Measurements from ENCODE around the gene NBL1.

DNA sequence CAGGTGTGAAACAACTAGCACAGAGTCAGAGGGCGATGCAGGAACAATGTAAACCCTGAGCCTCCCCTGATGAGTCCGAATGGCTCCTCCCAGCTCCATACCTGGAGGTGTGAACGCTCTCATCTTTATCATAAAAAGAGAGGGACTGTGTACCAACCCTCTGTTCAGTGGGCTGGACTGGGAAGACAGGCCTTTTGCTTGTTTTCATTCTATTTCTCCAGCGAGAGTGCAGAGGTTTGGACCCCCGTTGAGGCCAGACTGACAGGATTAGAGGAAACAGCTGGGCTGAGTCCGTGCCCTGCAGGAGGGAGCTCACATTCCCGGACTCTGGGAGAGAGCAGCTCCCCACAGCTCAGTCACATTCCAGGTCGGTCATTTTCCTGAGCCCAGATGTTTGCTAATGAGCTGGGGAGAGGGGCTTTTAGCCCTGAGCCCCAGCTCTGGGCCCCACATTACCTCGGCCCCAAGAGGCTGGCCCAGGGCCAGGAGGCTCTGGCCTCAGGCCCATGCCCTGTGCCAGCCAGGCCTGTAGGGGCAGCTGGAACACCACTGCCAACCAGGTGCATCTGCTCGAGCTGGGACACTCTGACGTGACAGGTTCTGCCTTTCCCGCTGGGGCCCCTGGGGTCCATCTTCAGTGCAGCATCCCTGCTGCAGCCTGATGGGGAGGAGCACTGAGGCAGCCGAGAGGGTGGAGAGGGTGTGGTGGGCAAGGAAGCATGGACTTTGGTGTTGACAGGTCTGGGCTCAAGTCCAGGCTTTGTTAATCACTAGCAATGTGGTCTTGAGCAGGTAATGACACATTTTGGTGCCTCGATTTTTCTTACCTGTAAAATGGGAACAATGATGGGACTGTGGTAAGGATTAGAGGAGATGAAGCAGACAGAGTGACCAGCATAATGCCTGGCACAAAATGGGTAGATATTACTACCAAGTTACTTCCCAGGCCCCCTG, 3.5 kb upstream of the NBL1 start:
- TF ChIP-seq ZNF8 (CRISPR knock-in tag; IDR thresholded peaks at IDR 0.05) (no peak), ZNF70 (CRISPR knock-in tag; IDR thresholded peaks at IDR 0.05) (no peak), SNAI2 (CRISPR knock-in tag; IDR thresholded peaks at IDR 0.05) (no peak)
- TF ChIP-seq, protein P1, sequence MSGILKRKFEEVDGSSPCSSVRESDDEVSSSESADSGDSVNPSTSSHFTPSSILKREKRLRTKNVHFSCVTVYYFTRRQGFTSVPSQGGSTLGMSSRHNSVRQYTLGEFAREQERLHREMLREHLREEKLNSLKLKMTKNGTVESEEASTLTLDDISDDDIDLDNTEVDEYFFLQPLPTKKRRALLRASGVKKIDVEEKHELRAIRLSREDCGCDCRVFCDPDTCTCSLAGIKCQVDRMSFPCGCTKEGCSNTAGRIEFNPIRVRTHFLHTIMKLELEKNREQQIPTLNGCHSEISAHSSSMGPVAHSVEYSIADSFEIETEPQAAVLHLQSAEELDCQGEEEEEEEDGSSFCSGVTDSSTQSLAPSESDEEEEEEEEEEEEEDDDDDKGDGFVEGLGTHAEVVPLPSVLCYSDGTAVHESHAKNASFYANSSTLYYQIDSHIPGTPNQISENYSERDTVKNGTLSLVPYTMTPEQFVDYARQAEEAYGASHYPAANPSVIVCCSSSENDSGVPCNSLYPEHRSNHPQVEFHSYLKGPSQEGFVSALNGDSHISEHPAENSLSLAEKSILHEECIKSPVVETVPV (CRISPR knock-in tag; IDR thresholded peaks at IDR 0.05), result no peak

All from SK-N-SH treated with all-trans-retinoic acid at 6 μM for 48 hours (cell line).